Parathyroid adenoma (tissue), 2 donors: ENCODE data around the gene PLEKHM3.

Experiments
- H2AFZ ChIP-seq: fragments of 300-600 bp; sonication (generic); one replicate; pipeline ENCODE4 v1.7.0; 2017; ENCODE audit warnings: antibody characterized with exemption, mild to moderate bottlenecking
- H3K27ac ChIP-seq: fragments of 300-600 bp; sonication (generic); one replicate; pipeline ENCODE4 v1.7.0; 2017
- H3K27me3 ChIP-seq: fragments of 300-600 bp; sonication (generic); one replicate; pipeline ENCODE4 v1.7.0; 2017; ENCODE audit warnings: low read length; ENCODE audit not compliant: control insufficient read depth, insufficient read depth
- H3K36me3 ChIP-seq: fragments of 300-600 bp; sonication (generic); one replicate; pipeline ENCODE4 v1.7.0; 2017; ENCODE audit warnings: low read length; ENCODE audit not compliant: control insufficient read depth, insufficient read depth
- H3K4me1 ChIP-seq: fragments of 300-600 bp; sonication (generic); one replicate; pipeline ENCODE4 v1.7.0; 2017; ENCODE audit warnings: control low read depth
- H3K4me2 ChIP-seq: fragments of 300-600 bp; sonication (generic); one replicate; pipeline ENCODE4 v1.7.0; 2017; ENCODE audit warnings: low read length
- H3K4me3 ChIP-seq: fragments of 300-600 bp; sonication (generic); one replicate; pipeline ENCODE4 v1.7.0; 2017; ENCODE audit warnings: low read depth, low read length
- H3K79me2 ChIP-seq: fragments of 300-600 bp; sonication (generic); one replicate; pipeline ENCODE4 v1.7.0; 2017; ENCODE audit warnings: control low read depth
- H3K9ac ChIP-seq: fragments of 300-600 bp; sonication (generic); one replicate; pipeline ENCODE4 v1.7.0; 2017; ENCODE audit warnings: mild to moderate bottlenecking
- H3K9me3 ChIP-seq: fragments of 300-600 bp; sonication (generic); one replicate; pipeline ENCODE4 v1.7.0; 2017; ENCODE audit warnings: low read length; ENCODE audit not compliant: control insufficient read depth
- TF ChIP-seq, protein P1 (sequence below): fragments of 300-600 bp; sonication (generic); IDR thresholded peaks from one replicate; pipeline ENCODE4 v1.7.0; 2017; ENCODE audit warnings: antibody characterized with exemption, mild to moderate bottlenecking
- donor health status: primary hyperparathyroidism.

PLEKHM3 gene

DNA sequence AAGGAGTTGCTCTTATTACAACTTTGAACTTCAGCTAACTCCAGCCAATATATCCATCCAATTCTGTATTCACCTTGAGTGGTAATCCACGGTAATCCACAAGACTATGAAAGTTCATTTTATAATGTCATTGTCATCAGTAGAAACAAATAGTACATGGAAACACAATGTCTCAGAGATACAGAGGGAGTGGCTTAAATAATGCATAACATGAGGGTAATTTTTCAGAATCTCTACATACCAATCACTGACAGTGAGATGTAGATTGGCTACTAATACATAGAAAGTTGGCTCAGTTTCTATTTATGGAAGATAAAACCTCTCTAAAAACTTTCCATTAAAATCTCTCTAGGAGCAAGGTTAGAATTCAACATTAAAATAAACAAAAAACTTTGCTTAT is 93.2 kb downstream of the PLEKHM3 start:
- H3K27ac ChIP-seq: no peak overlapping the region
- TF ChIP-seq, protein P1, sequence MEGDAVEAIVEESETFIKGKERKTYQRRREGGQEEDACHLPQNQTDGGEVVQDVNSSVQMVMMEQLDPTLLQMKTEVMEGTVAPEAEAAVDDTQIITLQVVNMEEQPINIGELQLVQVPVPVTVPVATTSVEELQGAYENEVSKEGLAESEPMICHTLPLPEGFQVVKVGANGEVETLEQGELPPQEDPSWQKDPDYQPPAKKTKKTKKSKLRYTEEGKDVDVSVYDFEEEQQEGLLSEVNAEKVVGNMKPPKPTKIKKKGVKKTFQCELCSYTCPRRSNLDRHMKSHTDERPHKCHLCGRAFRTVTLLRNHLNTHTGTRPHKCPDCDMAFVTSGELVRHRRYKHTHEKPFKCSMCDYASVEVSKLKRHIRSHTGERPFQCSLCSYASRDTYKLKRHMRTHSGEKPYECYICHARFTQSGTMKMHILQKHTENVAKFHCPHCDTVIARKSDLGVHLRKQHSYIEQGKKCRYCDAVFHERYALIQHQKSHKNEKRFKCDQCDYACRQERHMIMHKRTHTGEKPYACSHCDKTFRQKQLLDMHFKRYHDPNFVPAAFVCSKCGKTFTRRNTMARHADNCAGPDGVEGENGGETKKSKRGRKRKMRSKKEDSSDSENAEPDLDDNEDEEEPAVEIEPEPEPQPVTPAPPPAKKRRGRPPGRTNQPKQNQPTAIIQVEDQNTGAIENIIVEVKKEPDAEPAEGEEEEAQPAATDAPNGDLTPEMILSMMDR: no peak

DNA sequence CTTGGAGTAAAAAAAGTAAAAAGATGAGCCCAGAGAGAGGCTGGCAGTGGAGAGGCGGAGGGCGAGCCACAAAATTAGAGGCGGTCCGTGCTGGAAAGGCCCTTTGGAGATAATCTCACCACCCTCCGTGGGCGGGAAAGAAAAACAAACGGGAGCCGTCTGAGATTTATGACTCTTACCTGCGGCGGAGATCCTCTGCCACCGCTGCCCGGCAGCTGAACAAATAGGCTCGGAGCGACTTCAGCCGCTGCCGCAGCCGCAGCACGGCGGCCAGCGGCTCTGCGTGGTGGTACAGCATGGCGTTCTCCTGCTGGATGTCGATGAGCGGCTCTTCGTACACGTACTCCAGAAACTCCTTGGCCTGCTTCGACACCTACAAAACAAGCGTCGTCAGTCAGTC is 94.6 kb downstream of the PLEKHM3 start:
- H3K79me2 ChIP-seq: peaks cover 6% of the 10 kb centered on the region
- H3K9ac ChIP-seq: no peak overlapping the region
- no peaks in the 10 kb centered on the region for H3K4me1 ChIP-seq
- H2AFZ ChIP-seq: no peak overlapping the region
- H3K9me3 ChIP-seq: no peaks in the 10 kb centered on the region
- H3K4me3 ChIP-seq: no peak overlapping the region
- no peaks in the 10 kb centered on the region for H3K36me3 ChIP-seq
- H3K4me2 ChIP-seq: no peak overlapping the region
- H3K27ac ChIP-seq: no peak overlapping the region
- no peaks in the 10 kb centered on the region for H3K27me3 ChIP-seq
- TF ChIP-seq, protein P1: no peak

More for the DNA sequence above, 93.2 kb downstream of the PLEKHM3 start:
- no peak overlapping the region for H3K4me3 ChIP-seq
- peaks cover 3% of the 10 kb centered on the region for H3K79me2 ChIP-seq
- H3K9ac ChIP-seq: no peak overlapping the region
- H3K4me1 ChIP-seq: no peaks in the 10 kb centered on the region
- no peaks in the 10 kb centered on the region for H3K36me3 ChIP-seq
- no peaks in the 10 kb centered on the region for H3K27me3 ChIP-seq
- no peaks in the 10 kb centered on the region for H3K9me3 ChIP-seq
- H3K4me2 ChIP-seq: no peak overlapping the region
- H2AFZ ChIP-seq: no peak overlapping the region

DNA sequence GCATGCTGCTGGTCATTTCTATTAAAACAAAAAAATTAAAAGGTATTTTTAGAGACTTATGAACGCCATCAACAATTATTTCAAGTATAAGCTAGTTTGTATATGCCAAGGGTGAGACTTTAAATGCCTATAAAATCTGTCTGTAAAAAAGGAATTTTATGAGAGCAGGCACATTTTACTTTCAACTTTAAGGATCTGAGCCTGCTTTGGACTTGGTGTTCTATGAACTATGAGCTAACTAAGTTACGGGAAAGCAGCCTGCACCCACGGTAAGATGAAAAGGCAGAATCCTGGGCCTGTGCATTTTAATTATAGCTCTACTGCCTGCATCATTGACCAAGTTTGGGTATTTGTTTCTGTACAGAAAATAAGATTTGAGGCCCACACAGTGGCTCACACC is 95.4 kb downstream of the PLEKHM3 start:
- Histone ChIP-seq H2AFZ (no peak overlapping the region), H3K4me2 (no peak overlapping the region), H3K27ac (no peak overlapping the region), H3K79me2 (peaks cover 6% of the 10 kb centered on the region), H3K4me3 (no peak overlapping the region), H3K36me3 (no peaks in the 10 kb centered on the region), H3K4me1 (no peaks in the 10 kb centered on the region), H3K9me3 (no peaks in the 10 kb centered on the region), H3K9ac (no peak overlapping the region), H3K27me3 (no peaks in the 10 kb centered on the region)
- TF ChIP-seq, protein P1: no peak

DNA sequence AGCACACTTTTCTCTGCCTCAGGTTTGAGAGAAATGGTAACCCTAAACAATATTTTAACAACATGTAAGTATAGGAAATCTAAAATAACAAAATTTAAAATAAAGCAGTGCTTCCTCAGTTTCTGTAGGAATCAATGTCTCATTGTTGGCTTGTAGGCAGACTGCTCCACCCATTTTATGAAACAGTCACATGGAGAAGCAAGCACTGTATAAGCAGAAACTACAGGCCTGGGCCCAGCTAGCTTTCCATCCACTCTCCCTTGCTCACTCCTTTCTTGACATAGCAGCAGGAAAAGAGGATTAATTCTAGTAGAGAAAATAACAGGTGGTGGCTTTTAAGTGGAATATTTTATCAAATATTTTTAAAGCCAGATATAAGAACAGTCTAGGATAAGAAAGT is 97.2 kb downstream of the PLEKHM3 start:
- Histone ChIP-seq H3K27me3 (no peaks in the 10 kb centered on the region), H3K79me2 (peaks cover 6% of the 10 kb centered on the region), H3K36me3 (no peaks in the 10 kb centered on the region), H3K27ac (no peak overlapping the region), H3K9ac (no peak overlapping the region), H3K4me1 (no peaks in the 10 kb centered on the region), H2AFZ (no peak overlapping the region), H3K9me3 (no peaks in the 10 kb centered on the region), H3K4me3 (no peak overlapping the region), H3K4me2 (no peak overlapping the region)
- TF ChIP-seq, protein P1: no peak

DNA sequence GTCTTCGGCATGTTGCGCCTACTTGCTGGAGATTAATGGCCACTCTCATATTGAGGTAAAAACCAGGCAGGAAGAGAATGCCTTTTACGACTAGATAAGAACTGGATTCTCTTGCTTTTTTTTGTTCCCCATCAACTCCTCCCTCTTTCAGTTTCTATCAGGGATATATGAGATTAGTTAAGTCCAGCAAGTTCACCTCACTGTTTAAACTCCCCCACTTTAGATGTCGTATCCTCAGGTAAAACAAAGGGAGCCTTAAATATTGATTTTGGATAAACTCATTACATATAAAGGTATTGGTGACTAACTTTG is 98.4 kb downstream of the PLEKHM3 start:
- Histone ChIP-seq H3K36me3 (no peaks in the 10 kb centered on the region), H3K27me3 (no peaks in the 10 kb centered on the region), H3K9ac (no peak overlapping the region), H3K27ac (no peak overlapping the region), H3K4me3 (no peak overlapping the region), H3K4me2 (no peak overlapping the region), H3K4me1 (no peaks in the 10 kb centered on the region), H3K79me2 (peaks cover 6% of the 10 kb centered on the region), H2AFZ (no peak overlapping the region), H3K9me3 (no peaks in the 10 kb centered on the region)
- TF ChIP-seq, protein P1: no peak
